ES-I3 (cell line): Measurements from ENCODE around the gene MC2R.

Experiments
- H3K36me3 ChIP-seq: 2 replicates; pipeline ENCODE4 v1.6.1; 2013; ENCODE audit warnings: mild to moderate bottlenecking, low read length, control low read depth, moderate library complexity; ENCODE audit not compliant: insufficient read depth
- H3K4me1 ChIP-seq: 2 replicates; pipeline ENCODE4 v1.6.1; 2013; ENCODE audit warnings: mild to moderate bottlenecking, control low read depth, low read length; ENCODE audit not compliant: insufficient read depth
- H3K9ac ChIP-seq: 2 replicates; pipeline ENCODE4 v1.6.1; 2013; ENCODE audit warnings: low read depth, mild to moderate bottlenecking, low read length, moderate library complexity
- H3K9me3 ChIP-seq: 2 replicates; pipeline ENCODE4 v1.6.1; 2013; ENCODE audit warnings: mild to moderate bottlenecking, low read length, moderate library complexity; ENCODE audit not compliant: control insufficient read depth, insufficient read depth

Gene MC2R

GRCh38 chr18:13915391-13915790 lies at the start of gene MC2R:
MC2R (minus strand) TSS chr18:13915536; CDS start chr18:13885518, 30,018 bp downstream.
- Histone ChIP-seq H3K36me3 (no peaks in the 10 kb centered on the region), H3K4me1 (no peaks in the 10 kb centered on the region), H3K9me3 (no peaks in the 10 kb centered on the region), H3K9ac (no peak within 1 kb of the TSS)

GRCh38 chr18:13945811-13946210 lies 30.5 kb upstream of the MC2R start:
- H3K4me1 ChIP-seq, result no peaks in the 10 kb centered on the region
- H3K9me3 ChIP-seq, result no peaks in the 10 kb centered on the region
- no peaks in the 10 kb centered on the region for H3K36me3 ChIP-seq
- H3K9ac ChIP-seq, result no peak overlapping the region

GRCh38 chr18:13943338-13943737 lies 28.0 kb upstream of the MC2R start:
- Histone ChIP-seq H3K4me1 (no peaks in the 10 kb centered on the region), H3K36me3 (no peaks in the 10 kb centered on the region), H3K9ac (no peak overlapping the region), H3K9me3 (no peaks in the 10 kb centered on the region)

- Histone ChIP-seq H3K9me3 (no peaks in the 10 kb centered on the region), H3K9ac (no peak overlapping the region), H3K36me3 (no peaks in the 10 kb centered on the region), H3K4me1 (no peaks in the 10 kb centered on the region)
These were observed 25.0 kb upstream of the MC2R start for GRCh38 chr18:13940326-13940725.

GRCh38 chr18:13934676-13935075 lies 19.3 kb upstream of the MC2R start:
- Histone ChIP-seq H3K9me3 (no peaks in the 10 kb centered on the region), H3K9ac (no peak overlapping the region), H3K4me1 (no peaks in the 10 kb centered on the region; the same call in 1 of the 2 replicates), H3K36me3 (no peaks in the 10 kb centered on the region; the same call in 1 of the 2 replicates)

GRCh38 chr18:13934058-13934457 lies 18.7 kb upstream of the MC2R start:
- no peak overlapping the region for H3K9ac ChIP-seq
- no peaks in the 10 kb centered on the region for H3K9me3 ChIP-seq
- no peaks in the 10 kb centered on the region; the same call in 1 of the 2 replicates for H3K4me1 ChIP-seq
- H3K36me3 ChIP-seq, result no peaks in the 10 kb centered on the region; the same call in 1 of the 2 replicates

- Histone ChIP-seq H3K9ac (no peak overlapping the region), H3K9me3 (no peaks in the 10 kb centered on the region), H3K4me1 (no peaks in the 10 kb centered on the region; the same call in 1 of the 2 replicates), H3K36me3 (no peaks in the 10 kb centered on the region; the same call in 1 of the 2 replicates)
These were observed 17.1 kb upstream of the MC2R start for GRCh38 chr18:13932285-13933025.

GRCh38 chr18:13930964-13931363 lies 15.6 kb upstream of the MC2R start:
- no peaks in the 10 kb centered on the region; the same call in 1 of the 2 replicates for H3K36me3 ChIP-seq
- H3K9ac ChIP-seq, result no peak overlapping the region
- no peaks in the 10 kb centered on the region; the same call in 1 of the 2 replicates for H3K4me1 ChIP-seq
- no peaks in the 10 kb centered on the region for H3K9me3 ChIP-seq

GRCh38 chr18:13923221-13923620 lies 7.9 kb upstream of the MC2R start:
- Histone ChIP-seq H3K9ac (no peak overlapping the region), H3K9me3 (no peaks in the 10 kb centered on the region)

GRCh38 chr18:13918898-13919297 lies 3.6 kb upstream of the MC2R start:
- no peaks in the 10 kb centered on the region for H3K36me3 ChIP-seq
- no peak overlapping the region for H3K9ac ChIP-seq
- no peaks in the 10 kb centered on the region for H3K9me3 ChIP-seq
- H3K4me1 ChIP-seq, result no peaks in the 10 kb centered on the region

More at GRCh38 chr18:13923221-13923620, 7.9 kb upstream of the MC2R start:
- no peaks in the 10 kb centered on the region for H3K36me3 ChIP-seq
- H3K4me1 ChIP-seq, result no peaks in the 10 kb centered on the region

- no peaks in the 10 kb centered on the region for H3K36me3 ChIP-seq
- no peaks in the 10 kb centered on the region for H3K9me3 ChIP-seq
- no peaks in the 10 kb centered on the region for H3K4me1 ChIP-seq
- H3K9ac ChIP-seq, result no peak overlapping the region
These were observed 2.1 kb upstream of the MC2R start for GRCh38 chr18:13917401-13917800.

- Histone ChIP-seq H3K9me3 (no peaks in the 10 kb centered on the region), H3K4me1 (no peaks in the 10 kb centered on the region), H3K9ac (no peak overlapping the region), H3K36me3 (no peaks in the 10 kb centered on the region)
These were observed 1.2 kb upstream of the MC2R start for GRCh38 chr18:13916559-13916958.

- Histone ChIP-seq H3K9me3 (no peaks in the 10 kb centered on the region), H3K4me1 (no peaks in the 10 kb centered on the region), H3K36me3 (no peaks in the 10 kb centered on the region), H3K9ac (no peak overlapping the region)
These were observed 677 bp upstream of the MC2R start for GRCh38 chr18:13915995-13916431.

- no peaks in the 10 kb centered on the region for H3K9me3 ChIP-seq
These were observed 580 bp downstream of the MC2R start for GRCh38 chr18:13914756-13915155.

GRCh38 chr18:13914170-13914569 lies 1.2 kb downstream of the MC2R start:
- Histone ChIP-seq H3K36me3 (no peaks in the 10 kb centered on the region), H3K9me3 (no peaks in the 10 kb centered on the region), H3K9ac (no peak overlapping the region), H3K4me1 (no peaks in the 10 kb centered on the region)

More at GRCh38 chr18:13914756-13915155, 580 bp downstream of the MC2R start:
- Histone ChIP-seq H3K4me1 (no peaks in the 10 kb centered on the region), H3K9ac (no peak overlapping the region), H3K36me3 (no peaks in the 10 kb centered on the region)
